GM23338 (cell line): ENCODE data around the gene PTBP3. TPM values are rescaled to one million over a fixed set of nuclear protein-coding genes. Genes with fewer than 3 reads are reported as not detected.

Source experiments
- ATAC-seq: fragments of 200-7000 bp; cut with Tn5 transposase; 3 replicates; pipeline ENCODE4 v1.9.1; 2020
- DNase-seq: peaks from one replicate; pipeline ENCODE4 v3.0.0-alpha.2; 2015; ENCODE audit warnings: low spot score
- H2AFZ ChIP-seq: fragments of 200-600 bp; sonication (generic); 2 replicates; pipeline ENCODE4 v1.8.0; 2016; ENCODE audit warnings: antibody characterized with exemption, mild to moderate bottlenecking, moderate library complexity
- H3F3A ChIP-seq: fragments of 200-600 bp; sonication (generic); replicated peaks from 2 replicates; pipeline ENCODE4 v1.8.0; 2017; ENCODE audit warnings: antibody characterized with exemption, mixed run types, low read depth
- H3K27ac ChIP-seq: fragments of 200-600 bp; sonication (generic); 2 replicates; pipeline ENCODE4 v1.6.1; 2016; ENCODE audit warnings: low read depth
- H3K27me3 ChIP-seq: fragments of 200-600 bp; sonication (generic); 2 replicates; pipeline ENCODE4 v1.8.0; 2016; ENCODE audit warnings: mild to moderate bottlenecking, mixed run types, moderate library complexity; ENCODE audit not compliant: insufficient read depth
- H3K36me3 ChIP-seq: fragments of 200-600 bp; sonication (generic); 2 replicates; pipeline ENCODE4 v1.8.0; 2016; ENCODE audit warnings: mild to moderate bottlenecking; ENCODE audit not compliant: insufficient read depth
- H3K4me1 ChIP-seq: fragments of 200-600 bp; sonication (generic); 2 replicates; pipeline ENCODE4 v1.8.0; 2016; ENCODE audit warnings: mild to moderate bottlenecking, moderate library complexity; ENCODE audit not compliant: insufficient read depth
- H3K4me2 ChIP-seq: fragments of 200-600 bp; sonication (generic); 2 replicates; pipeline ENCODE4 v1.7.1; 2017; ENCODE audit warnings: mixed run types
- H3K4me3 ChIP-seq: fragments of 200-600 bp; sonication (generic); 2 replicates; pipeline ENCODE4 v1.6.1; 2016; ENCODE audit warnings: mixed run types
- H3K79me2 ChIP-seq: fragments of 200-600 bp; sonication (generic); replicated peaks from 2 replicates; pipeline ENCODE4 v1.8.0; 2017; ENCODE audit warnings: mild to moderate bottlenecking; ENCODE audit not compliant: insufficient read depth
- H3K9me2 ChIP-seq: fragments of 200-600 bp; sonication (generic); 2 replicates; pipeline ENCODE4 v1.8.0; 2017; ENCODE audit not compliant: insufficient read depth
- H4K20me1 ChIP-seq: fragments of 200-600 bp; sonication (generic); replicated peaks from 2 replicates; pipeline ENCODE4 v1.8.0; 2017; ENCODE audit warnings: mild to moderate bottlenecking; ENCODE audit not compliant: insufficient read depth
- H3K27ac Mint-ChIP-seq: 2 replicates; pipeline ENCODE4 v1.8.0; 2020; ENCODE audit warnings: inconsistent platforms, mild to moderate bottlenecking, moderate library complexity, mixed read lengths
- H3K27me3 Mint-ChIP-seq: 3 replicates; pipeline ENCODE4 v1.8.0; 2022; ENCODE audit warnings: low read depth, mild to moderate bottlenecking, moderate library complexity, mixed read lengths, inconsistent platforms; ENCODE audit not compliant: insufficient read depth, poor library complexity
- H3K36me3 Mint-ChIP-seq: 3 replicates; pipeline ENCODE4 v1.8.0; 2021; ENCODE audit warnings: low read depth, mild to moderate bottlenecking, inconsistent platforms, moderate library complexity, mixed read lengths
- H3K4me1 Mint-ChIP-seq: 3 replicates; pipeline ENCODE4 v1.8.0; 2020; ENCODE audit warnings: mild to moderate bottlenecking, inconsistent platforms, mixed read lengths
- H3K4me3 Mint-ChIP-seq: 3 replicates; pipeline ENCODE4 v1.8.0; 2021; ENCODE audit warnings: moderate library complexity, mild to moderate bottlenecking, inconsistent platforms, mixed read lengths
- H3K9me3 Mint-ChIP-seq: 3 replicates; pipeline ENCODE4 v1.8.0; 2020; ENCODE audit warnings: moderate library complexity, mild to moderate bottlenecking, inconsistent platforms, mixed read lengths
- CREB1 ChIP-seq: fragments of 250-450 bp; sonication (Bioruptor Pico); IDR thresholded peaks from 2 replicates; pipeline ENCODE4 v1.5.0; 2020; ENCODE audit warnings: low read depth, mild to moderate bottlenecking, moderate library complexity
- EZH2 ChIP-seq: fragments of 200-600 bp; sonication (generic); IDR thresholded peaks from one replicate; pipeline ENCODE4 v1.8.0; 2017; ENCODE audit warnings: antibody characterized with exemption, mild to moderate bottlenecking, low read depth; ENCODE audit not compliant: unreplicated experiment
- EZH2phosphoT487 ChIP-seq: fragments of 200-600 bp; sonication (generic); IDR thresholded peaks from one replicate; pipeline ENCODE4 v1.8.1; 2018; ENCODE audit warnings: antibody characterized with exemption; ENCODE audit not compliant: unreplicated experiment
- NANOG ChIP-seq: IDR thresholded peaks from 2 replicates; pipeline ENCODE4 v1.6.1; 2016; ENCODE audit warnings: antibody characterized with exemption, borderline replicate concordance
- POLR2AphosphoS5 ChIP-seq: IDR thresholded peaks from 2 replicates; pipeline ENCODE4 v1.6.1; 2016; ENCODE audit warnings: antibody characterized with exemption, low read depth
- REST ChIP-seq: IDR thresholded peaks from one replicate; pipeline ENCODE4 v1.6.1; 2018; ENCODE audit warnings: antibody characterized with exemption; ENCODE audit not compliant: unreplicated experiment
- STAT1 ChIP-seq: IDR thresholded peaks from one replicate; pipeline ENCODE4 v1.6.1; 2016; ENCODE audit warnings: antibody characterized with exemption; ENCODE audit not compliant: unreplicated experiment
- ZNF114 ChIP-seq: fragments of 250-450 bp; sonication (Bioruptor Pico); IDR thresholded peaks from 2 replicates; pipeline ENCODE4 v1.5.0; 2020; ENCODE audit warnings: mild to moderate bottlenecking, moderate library complexity
- ZNF331 ChIP-seq: fragments of 250-450 bp; sonication (Bioruptor Pico); IDR thresholded peaks from 2 replicates; pipeline ENCODE4 v1.5.0; 2020; ENCODE audit warnings: low read depth, mild to moderate bottlenecking, moderate library complexity
- polyA plus RNA-seq: library from polyadenylated mRNA; unstranded; fragments of >200 nt; fragmentation: Nextera tagmentation; extraction: Ambion mirVana; gene quantifications from 2 replicates; pipeline ENCODE4 v1.2.1, GENCODE V29; 2016
- total RNA-seq: library from RNA; depleted of rRNA; stranded (reverse); fragments of >200 nt; shearing (Covaris generic); gene quantifications from 2 replicates; pipeline ENCODE4 v1.2.3, GENCODE V29; 2014
- TF ChIP-seq, protein P1 (sequence below), 2 experiments: fragments of 200-600 bp in 1 of 2; sonication (generic) in 1 of 2; conservative IDR thresholded peaks; 2 replicates each; pipeline versions ENCODE4 v1.5.1 to v1.6.1; 2016 to 2017; ENCODE audit warnings: antibody characterized with exemption in 2 of 2, low read depth in 2 of 2, mild to moderate bottlenecking in 2 of 2, moderate library complexity in 1 of 2
- TF ChIP-seq, protein P2 (sequence below): fragments of 250-450 bp; sonication (Bioruptor Pico); IDR thresholded peaks from 2 replicates; pipeline ENCODE4 v1.5.0; 2020; ENCODE audit warnings: mild to moderate bottlenecking, moderate library complexity

The PTBP3 gene
- total and polyA plus RNA-seq, 2 experiments from 2014 or later = 20.0 to 92.9 TPM

GRCh38 chr9:112170968-112171367 is 162.5 kb downstream of the PTBP3 start (continued):
- TF ChIP-seq, protein P1, sequence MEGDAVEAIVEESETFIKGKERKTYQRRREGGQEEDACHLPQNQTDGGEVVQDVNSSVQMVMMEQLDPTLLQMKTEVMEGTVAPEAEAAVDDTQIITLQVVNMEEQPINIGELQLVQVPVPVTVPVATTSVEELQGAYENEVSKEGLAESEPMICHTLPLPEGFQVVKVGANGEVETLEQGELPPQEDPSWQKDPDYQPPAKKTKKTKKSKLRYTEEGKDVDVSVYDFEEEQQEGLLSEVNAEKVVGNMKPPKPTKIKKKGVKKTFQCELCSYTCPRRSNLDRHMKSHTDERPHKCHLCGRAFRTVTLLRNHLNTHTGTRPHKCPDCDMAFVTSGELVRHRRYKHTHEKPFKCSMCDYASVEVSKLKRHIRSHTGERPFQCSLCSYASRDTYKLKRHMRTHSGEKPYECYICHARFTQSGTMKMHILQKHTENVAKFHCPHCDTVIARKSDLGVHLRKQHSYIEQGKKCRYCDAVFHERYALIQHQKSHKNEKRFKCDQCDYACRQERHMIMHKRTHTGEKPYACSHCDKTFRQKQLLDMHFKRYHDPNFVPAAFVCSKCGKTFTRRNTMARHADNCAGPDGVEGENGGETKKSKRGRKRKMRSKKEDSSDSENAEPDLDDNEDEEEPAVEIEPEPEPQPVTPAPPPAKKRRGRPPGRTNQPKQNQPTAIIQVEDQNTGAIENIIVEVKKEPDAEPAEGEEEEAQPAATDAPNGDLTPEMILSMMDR (conservative IDR thresholded peaks at IDR 0.05; ENCODE audit: low read depth in 2 of 2) = no peak
- TF ChIP-seq, protein P2, sequence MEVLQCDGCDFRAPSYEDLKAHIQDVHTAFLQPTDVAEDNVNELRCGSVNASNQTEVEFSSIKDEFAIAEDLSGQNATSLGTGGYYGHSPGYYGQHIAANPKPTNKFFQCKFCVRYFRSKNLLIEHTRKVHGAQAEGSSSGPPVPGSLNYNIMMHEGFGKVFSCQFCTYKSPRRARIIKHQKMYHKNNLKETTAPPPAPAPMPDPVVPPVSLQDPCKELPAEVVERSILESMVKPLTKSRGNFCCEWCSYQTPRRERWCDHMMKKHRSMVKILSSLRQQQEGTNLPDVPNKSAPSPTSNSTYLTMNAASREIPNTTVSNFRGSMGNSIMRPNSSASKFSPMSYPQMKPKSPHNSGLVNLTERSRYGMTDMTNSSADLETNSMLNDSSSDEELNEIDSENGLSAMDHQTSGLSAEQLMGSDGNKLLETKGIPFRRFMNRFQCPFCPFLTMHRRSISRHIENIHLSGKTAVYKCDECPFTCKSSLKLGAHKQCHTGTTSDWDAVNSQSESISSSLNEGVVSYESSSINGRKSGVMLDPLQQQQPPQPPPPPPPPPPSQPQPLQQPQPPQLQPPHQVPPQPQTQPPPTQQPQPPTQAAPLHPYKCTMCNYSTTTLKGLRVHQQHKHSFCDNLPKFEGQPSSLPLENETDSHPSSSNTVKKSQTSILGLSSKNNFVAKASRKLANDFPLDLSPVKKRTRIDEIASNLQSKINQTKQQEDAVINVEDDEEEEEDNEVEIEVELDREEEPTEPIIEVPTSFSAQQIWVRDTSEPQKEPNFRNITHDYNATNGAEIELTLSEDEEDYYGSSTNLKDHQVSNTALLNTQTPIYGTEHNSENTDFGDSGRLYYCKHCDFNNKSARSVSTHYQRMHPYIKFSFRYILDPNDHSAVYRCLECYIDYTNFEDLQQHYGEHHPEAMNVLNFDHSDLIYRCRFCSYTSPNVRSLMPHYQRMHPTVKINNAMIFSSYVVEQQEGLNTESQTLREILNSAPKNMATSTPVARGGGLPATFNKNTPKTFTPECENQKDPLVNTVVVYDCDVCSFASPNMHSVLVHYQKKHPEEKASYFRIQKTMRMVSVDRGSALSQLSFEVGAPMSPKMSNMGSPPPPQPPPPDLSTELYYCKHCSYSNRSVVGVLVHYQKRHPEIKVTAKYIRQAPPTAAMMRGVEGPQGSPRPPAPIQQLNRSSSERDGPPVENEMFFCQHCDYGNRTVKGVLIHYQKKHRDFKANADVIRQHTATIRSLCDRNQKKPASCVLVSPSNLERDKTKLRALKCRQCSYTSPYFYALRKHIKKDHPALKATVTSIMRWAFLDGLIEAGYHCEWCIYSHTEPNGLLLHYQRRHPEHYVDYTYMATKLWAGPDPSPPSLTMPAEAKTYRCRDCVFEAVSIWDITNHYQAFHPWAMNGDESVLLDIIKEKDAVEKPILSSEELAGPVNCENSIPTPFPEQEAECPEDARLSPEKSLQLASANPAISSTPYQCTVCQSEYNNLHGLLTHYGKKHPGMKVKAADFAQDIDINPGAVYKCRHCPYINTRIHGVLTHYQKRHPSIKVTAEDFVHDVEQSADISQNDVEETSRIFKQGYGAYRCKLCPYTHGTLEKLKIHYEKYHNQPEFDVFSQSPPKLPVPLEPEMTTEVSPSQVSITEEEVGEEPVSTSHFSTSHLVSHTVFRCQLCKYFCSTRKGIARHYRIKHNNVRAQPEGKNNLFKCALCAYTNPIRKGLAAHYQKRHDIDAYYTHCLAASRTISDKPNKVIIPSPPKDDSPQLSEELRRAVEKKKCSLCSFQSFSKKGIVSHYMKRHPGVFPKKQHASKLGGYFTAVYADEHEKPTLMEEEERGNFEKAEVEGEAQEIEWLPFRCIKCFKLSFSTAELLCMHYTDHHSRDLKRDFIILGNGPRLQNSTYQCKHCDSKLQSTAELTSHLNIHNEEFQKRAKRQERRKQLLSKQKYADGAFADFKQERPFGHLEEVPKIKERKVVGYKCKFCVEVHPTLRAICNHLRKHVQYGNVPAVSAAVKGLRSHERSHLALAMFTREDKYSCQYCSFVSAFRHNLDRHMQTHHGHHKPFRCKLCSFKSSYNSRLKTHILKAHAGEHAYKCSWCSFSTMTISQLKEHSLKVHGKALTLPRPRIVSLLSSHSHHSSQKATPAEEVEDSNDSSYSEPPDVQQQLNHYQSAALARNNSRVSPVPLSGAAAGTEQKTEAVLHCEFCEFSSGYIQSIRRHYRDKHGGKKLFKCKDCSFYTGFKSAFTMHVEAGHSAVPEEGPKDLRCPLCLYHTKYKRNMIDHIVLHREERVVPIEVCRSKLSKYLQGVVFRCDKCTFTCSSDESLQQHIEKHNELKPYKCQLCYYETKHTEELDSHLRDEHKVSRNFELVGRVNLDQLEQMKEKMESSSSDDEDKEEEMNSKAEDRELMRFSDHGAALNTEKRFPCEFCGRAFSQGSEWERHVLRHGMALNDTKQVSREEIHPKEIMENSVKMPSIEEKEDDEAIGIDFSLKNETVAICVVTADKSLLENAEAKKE (CRISPR knock-in tag) = no peak
- TF ChIP-seq ZNF114 (CRISPR knock-in tag) = no peak

- Mint-ChIP-seq H3K27me3 (peaks cover 13% of the 10 kb centered on the region), H3K4me1 (peaks cover 51% of the 10 kb centered on the region), H3K36me3 (no peaks in the 10 kb centered on the region), H3K4me3 (no peak overlapping the region), H3K27ac (peak overlapping the region; percentile 24; the same call in 1 of the 2 replicates), H3K9me3 (no peaks in the 10 kb centered on the region)
- ATAC-seq (peak; percentile 13; the same call in 1 of the 3 replicates), DNase-seq (no peak)
- 0 out of 2 replicates have a peak overlapping the region, but pooled peaks have one; percentile 31 for H3K4me2 ChIP-seq
- no peaks in the 10 kb centered on the region for H3K79me2 ChIP-seq
- H2AFZ ChIP-seq = no peak overlapping the region
- no peaks in the 10 kb centered on the region for H4K20me1 ChIP-seq
- H3K4me1 ChIP-seq = peaks cover 9% of the 10 kb centered on the region
- no peaks in the 10 kb centered on the region for H3K36me3 ChIP-seq
- 0 out of 2 replicates have a peak, but pooled peaks cover 7% of the 10 kb centered on the region for H3K9me2 ChIP-seq
- H3K27ac ChIP-seq = no peak overlapping the region
- H3F3A ChIP-seq = 0 out of 2 replicates have a peak, but pooled peaks cover 5% of the 10 kb centered on the region
- H3K4me3 ChIP-seq = no peak overlapping the region
- H3K27me3 ChIP-seq = peaks cover 17% of the 10 kb centered on the region
- no peak for TF ChIP-seq CREB1 (CRISPR knock-in tag)
- TF ChIP-seq ZNF114 (CRISPR knock-in tag) = no peak
- no peak for TF ChIP-seq EZH2
- TF ChIP-seq, protein P1 (conservative IDR thresholded peaks at IDR 0.05; ENCODE audit: low read depth in 2 of 2) = no peak
- no peak for TF ChIP-seq ZNF331
- TF ChIP-seq NANOG = no peak
- no peak for TF ChIP-seq POLR2AphosphoS5
- TF ChIP-seq STAT1 = no peak
- no peak for TF ChIP-seq EZH2phosphoT487
- TF ChIP-seq REST = no peak
These were observed 163.2 kb downstream of the PTBP3 start for GRCh38 chr9:112170235-112170634.
